OCI-LY7 (cell line): ENCODE results near the gene KDM4F. TPM values are rescaled to one million over a fixed set of nuclear protein-coding genes. Genes with fewer than 3 reads are reported as not detected.

Experiments
- BruUV-seq: library from RNA; stranded (reverse); fragments of 400-500 nt; replicated peaks from 2 replicates; lab custom pipeline; 2021; lab: Mats Ljungman, UMichigan
- CTCF ChIA-PET: fragments of 300-600 bp; sonication (Branson Sonifier 250); formaldehyde crosslinking; loops from one replicate; lab custom pipeline; 2022; ENCODE audit warnings: antibody characterized with exemption; ENCODE audit not compliant: unreplicated experiment; lab: Charles Lee
- POLR2A ChIA-PET: fragments of 300-600 bp; sonication (Branson Sonifier 250); formaldehyde crosslinking; loops from one replicate; lab custom pipeline; 2022; ENCODE audit warnings: antibody characterized with exemption; lab: Charles Lee
- DNase-seq: peaks from one replicate; pipeline ENCODE4 v3.0.0-alpha.2; 2015; ENCODE audit warnings: low spot score
- H2AFZ ChIP-seq: fragments of 200-600 bp; sonication (generic), shearing (Covaris generic); 2 replicates; pipeline ENCODE4 v1.6.1; 2014; ENCODE audit warnings: mild to moderate bottlenecking, antibody characterized with exemption, low read length, moderate library complexity
- H3K27ac ChIP-seq: fragments of 200-600 bp; sonication (generic); 2 replicates; pipeline ENCODE4 v1.5.1; 2014; ENCODE audit warnings: mixed run types, low read depth, mild to moderate bottlenecking, moderate library complexity, low read length, inconsistent platforms; ENCODE audit not compliant: poor library complexity, severe bottlenecking
- H3K36me3 ChIP-seq: fragments of 200-600 bp; sonication (generic); 2 replicates; pipeline ENCODE4 v1.6.1; 2014; ENCODE audit warnings: mild to moderate bottlenecking, antibody characterized with exemption, low read length, moderate library complexity, mixed read lengths; ENCODE audit not compliant: insufficient read depth
- H3K4me1 ChIP-seq: fragments of 200-600 bp; sonication (generic); 2 replicates; pipeline ENCODE4 v1.5.1; 2014; ENCODE audit warnings: mild to moderate bottlenecking, low read length; ENCODE audit not compliant: insufficient read depth, poor library complexity, severe bottlenecking
- H3K4me2 ChIP-seq: fragments of 200-600 bp; sonication (generic); 2 replicates; pipeline ENCODE4 v1.6.1; 2014; ENCODE audit warnings: mild to moderate bottlenecking, low read length
- H3K4me3 ChIP-seq: fragments of 200-600 bp; sonication (generic); 2 replicates; pipeline ENCODE4 v1.5.1; 2014; ENCODE audit warnings: mild to moderate bottlenecking, low read depth, low read length; ENCODE audit not compliant: poor library complexity, severe bottlenecking
- H3K79me2 ChIP-seq: fragments of 200-600 bp; sonication (generic); 2 replicates; pipeline ENCODE4 v1.6.1; 2016; ENCODE audit warnings: low read depth, mild to moderate bottlenecking, low read length, moderate library complexity, mixed read lengths; ENCODE audit not compliant: insufficient read depth
- H3K9me2 ChIP-seq: fragments of 200-600 bp; sonication (generic); 2 replicates; pipeline ENCODE4 v1.6.1; 2016; ENCODE audit warnings: mild to moderate bottlenecking, low read length, mixed read lengths; ENCODE audit not compliant: insufficient read depth
- H3K9me3 ChIP-seq: fragments of 200-600 bp; sonication (generic); 2 replicates; pipeline ENCODE4 v1.6.1; 2014; ENCODE audit warnings: mild to moderate bottlenecking, mixed run types, low read length, mixed read lengths
- H4K20me1 ChIP-seq: fragments of 200-600 bp; sonication (generic); 2 replicates; pipeline ENCODE4 v1.6.1; 2014; ENCODE audit warnings: mild to moderate bottlenecking, antibody characterized with exemption, low read length, moderate library complexity, mixed read lengths; ENCODE audit not compliant: insufficient read depth
- CTCF ChIP-seq: fragments of 200-600 bp; sonication (generic); conservative IDR thresholded peaks from 2 replicates; pipeline ENCODE4 v1.5.1; 2014; ENCODE audit warnings: mild to moderate bottlenecking, antibody characterized with exemption, low read length, moderate library complexity, mixed read lengths
- EZH2phosphoT487 ChIP-seq: fragments of 200-600 bp; sonication (generic); IDR thresholded peaks from 2 replicates; pipeline ENCODE4 v1.6.1; 2018; ENCODE audit warnings: low read depth, borderline replicate concordance, mild to moderate bottlenecking, mixed run types, antibody characterized with exemption, low read length, moderate library complexity, mixed read lengths
- intact Hi-C: fragments of 100-400 bp; cut with micrococcal nuclease; formaldehyde crosslinking; loops from one replicate; pipeline ENCODE4 v1.10.0; 2022; ENCODE audit not compliant: unreplicated experiment
- total RNA-seq, 2 experiments: library from RNA; depleted of rRNA in 1 of 2; stranded (reverse); fragments of >200 nt in 1 of 2; shearing (Covaris generic) in 1 of 2; gene quantifications; 2 replicates each; pipeline ENCODE4 v1.2.3, GENCODE V29; 2014 to 2022

KDM4F gene
- total RNA-seq, 2 experiments from 2014 or later, result not detected

- no peak overlapping the region for H2AFZ ChIP-seq
- no peaks in the 10 kb centered on the region for H3K79me2 ChIP-seq
- H3K9me3 ChIP-seq, result no peaks in the 10 kb centered on the region
- H4K20me1 ChIP-seq, result no peaks in the 10 kb centered on the region
- ChIA-PET CTCF (interaction anchor here (1.1 kb wide), 1 partner anchor 14 kb away, joined by 3 read pairs; no protein-coding TSS in a partner anchor), POLR2A (interaction anchor here (1.0 kb wide), 1 partner anchor 15 kb away, joined by 4 read pairs; no protein-coding TSS in a partner anchor)
- H3K4me3 ChIP-seq, result no peak overlapping the region
- no peaks in the 10 kb centered on the region for H3K36me3 ChIP-seq
- TF ChIP-seq EZH2phosphoT487, result no peak
- TF ChIP-seq CTCF, result no peak
- H3K4me2 ChIP-seq, result no peak overlapping the region
- intact Hi-C loops, result no loop called here
- peaks cover 5% of the 10 kb centered on the region for H3K4me1 ChIP-seq
- no peak for DNase-seq
- no peaks in the 10 kb centered on the region for H3K9me2 ChIP-seq
- BruUV-seq, result no TSS peak
- H3K27ac ChIP-seq, result no peak overlapping the region
These were observed 29.3 kb downstream of the KDM4F start for GRCh38 chr11:95078526-95078925.

GRCh38 chr11:95081010-95081409 lies 31.8 kb downstream of the KDM4F start:
- TF ChIP-seq CTCF, result no peak
- no peak for TF ChIP-seq EZH2phosphoT487
- ChIA-PET POLR2A (interaction anchor here (0.6 to 2.9 kb wide), 4 partner anchors 10 to 149 kb away, joined by 3 to 15 read pairs (median 6); partner anchors contain the start of gene ENDOD1), CTCF (interaction anchor here (1.2 to 1.5 kb wide), 2 partner anchors 11 to 12 kb away, joined by 3 to 6 read pairs; no protein-coding TSS in a partner anchor)
- Histone ChIP-seq H3K27ac (no peak overlapping the region), H3K9me3 (no peaks in the 10 kb centered on the region), H3K36me3 (no peaks in the 10 kb centered on the region), H3K79me2 (no peaks in the 10 kb centered on the region), H3K4me3 (no peak overlapping the region), H3K4me2 (no peak overlapping the region), H3K4me1 (peaks cover 5% of the 10 kb centered on the region), H4K20me1 (no peaks in the 10 kb centered on the region), H2AFZ (no peak overlapping the region), H3K9me2 (no peaks in the 10 kb centered on the region)
- intact Hi-C loops, result no loop called here
- BruUV-seq, result no TSS peak
- DNase-seq, result no peak

GRCh38 chr11:95081412-95081811 lies 32.2 kb downstream of the KDM4F start:
- Histone ChIP-seq H3K4me3 (no peak overlapping the region), H2AFZ (no peak overlapping the region), H3K4me1 (peaks cover 3% of the 10 kb centered on the region), H3K9me3 (no peaks in the 10 kb centered on the region), H3K36me3 (no peaks in the 10 kb centered on the region), H3K79me2 (no peaks in the 10 kb centered on the region), H4K20me1 (no peaks in the 10 kb centered on the region), H3K27ac (no peak overlapping the region), H3K9me2 (no peaks in the 10 kb centered on the region), H3K4me2 (no peak overlapping the region)
- POLR2A ChIA-PET, result interaction anchor here (0.6 to 2.9 kb wide), 5 partner anchors 10 to 149 kb away, joined by 3 to 15 read pairs (median 5); partner anchors contain the start of gene ENDOD1
- CTCF ChIA-PET, result interaction anchor here (1.2 kb wide), 1 partner anchor 11 kb away, joined by 6 read pairs; no protein-coding TSS in a partner anchor
- no peak for TF ChIP-seq CTCF
- no peak for TF ChIP-seq EZH2phosphoT487
- BruUV-seq, result no TSS peak
- intact Hi-C loops, result no loop called here
- DNase-seq, result no peak
